ENCODE measurements around the gene NLRP6.

- TF ChIP-seq, protein P1, sequence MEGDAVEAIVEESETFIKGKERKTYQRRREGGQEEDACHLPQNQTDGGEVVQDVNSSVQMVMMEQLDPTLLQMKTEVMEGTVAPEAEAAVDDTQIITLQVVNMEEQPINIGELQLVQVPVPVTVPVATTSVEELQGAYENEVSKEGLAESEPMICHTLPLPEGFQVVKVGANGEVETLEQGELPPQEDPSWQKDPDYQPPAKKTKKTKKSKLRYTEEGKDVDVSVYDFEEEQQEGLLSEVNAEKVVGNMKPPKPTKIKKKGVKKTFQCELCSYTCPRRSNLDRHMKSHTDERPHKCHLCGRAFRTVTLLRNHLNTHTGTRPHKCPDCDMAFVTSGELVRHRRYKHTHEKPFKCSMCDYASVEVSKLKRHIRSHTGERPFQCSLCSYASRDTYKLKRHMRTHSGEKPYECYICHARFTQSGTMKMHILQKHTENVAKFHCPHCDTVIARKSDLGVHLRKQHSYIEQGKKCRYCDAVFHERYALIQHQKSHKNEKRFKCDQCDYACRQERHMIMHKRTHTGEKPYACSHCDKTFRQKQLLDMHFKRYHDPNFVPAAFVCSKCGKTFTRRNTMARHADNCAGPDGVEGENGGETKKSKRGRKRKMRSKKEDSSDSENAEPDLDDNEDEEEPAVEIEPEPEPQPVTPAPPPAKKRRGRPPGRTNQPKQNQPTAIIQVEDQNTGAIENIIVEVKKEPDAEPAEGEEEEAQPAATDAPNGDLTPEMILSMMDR (IDR thresholded peaks at IDR 0.05): no peak
- TF ChIP-seq POLR2AphosphoS5 (IDR thresholded peaks at IDR 0.05) (no peak), EP300 (IDR thresholded peaks at IDR 0.05) (no peak), POLR2A (IDR thresholded peaks at IDR 0.05; ENCODE audit: low read depth) (no peak)
These were observed 21.9 kb downstream of the NLRP6 start for GRCh38 chr11:299951-300735.

All from esophagus muscularis mucosa (tissue), 4 donors.